Inferior parietal cortex (tissue), 1 donor: Measurements from ENCODE around the gene PSMD14.

ENCODE experiments used
- DNase-seq: peaks from one replicate; pipeline ENCODE4 v3.0.0-alpha.2; 2016; ENCODE audit errors: extremely low spot score

Gene PSMD14

DNA sequence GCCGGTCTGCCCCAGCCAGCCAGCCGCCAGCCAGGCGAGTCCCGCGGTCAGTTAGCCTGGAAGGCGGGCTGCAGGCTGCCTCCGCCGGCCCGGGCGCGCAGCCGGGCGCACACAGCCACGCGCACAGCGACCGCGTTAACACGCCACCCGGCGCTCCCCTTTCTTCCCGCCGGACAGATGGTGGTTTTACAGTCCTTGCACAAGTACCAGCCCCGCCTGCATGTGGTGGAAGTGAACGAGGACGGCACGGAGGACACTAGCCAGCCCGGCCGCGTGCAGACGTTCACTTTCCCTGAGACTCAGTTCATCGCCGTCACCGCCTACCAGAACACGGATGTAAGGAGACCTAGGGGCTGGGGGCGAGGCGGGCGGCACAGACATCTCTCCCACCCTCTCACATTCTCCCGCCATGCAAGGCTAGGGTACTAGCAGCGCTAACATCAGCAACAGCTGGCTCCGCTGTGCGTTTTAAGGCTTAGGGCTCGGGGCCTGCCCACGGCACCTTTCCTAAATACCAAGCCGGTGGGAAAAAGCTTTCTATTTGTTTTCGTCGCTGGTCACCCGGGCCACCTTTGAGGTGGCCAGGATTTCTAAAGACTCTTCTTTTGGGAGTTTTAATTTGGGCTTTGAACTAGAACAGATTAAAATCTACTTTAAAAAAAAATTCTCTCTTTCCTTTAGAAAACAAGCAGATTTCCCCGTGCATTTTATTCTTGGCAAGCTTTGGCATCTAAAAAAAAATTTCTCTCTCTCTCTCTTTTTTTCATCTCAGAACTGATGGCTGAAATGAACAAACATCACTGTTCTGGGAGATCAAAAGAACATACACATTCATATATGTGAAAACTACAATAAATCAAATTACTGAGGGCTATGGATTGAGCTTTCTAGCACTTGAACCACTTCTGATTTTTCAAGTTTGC, 110.8 kb downstream of the PSMD14 start:
- no peak for DNase-seq

DNA sequence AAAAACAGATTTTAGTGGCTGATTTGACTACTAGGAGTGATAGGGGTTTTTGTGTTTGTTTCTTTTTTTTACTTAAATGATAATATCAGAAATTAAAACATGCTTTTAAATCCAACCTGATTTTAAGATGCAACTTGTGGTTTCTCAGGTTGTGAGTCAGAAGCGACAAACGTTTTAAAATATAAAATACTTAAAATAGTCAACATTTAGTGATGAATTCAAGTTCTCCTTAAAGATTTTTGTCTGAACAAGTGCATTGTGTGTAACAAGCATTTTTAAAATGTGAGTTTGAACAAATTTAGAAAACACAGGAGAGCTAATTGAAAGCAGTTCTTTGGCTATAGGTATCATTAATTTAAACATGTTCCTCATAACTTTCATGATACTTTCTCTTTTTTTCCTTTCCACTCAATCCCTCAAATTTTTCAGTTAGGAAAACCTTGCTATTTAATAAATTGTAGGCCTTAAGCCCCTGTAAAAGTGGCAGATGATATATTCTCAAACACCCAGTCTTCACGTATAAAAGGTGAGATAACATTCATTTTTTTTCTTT, 111.5 kb downstream of the PSMD14 start:
- no peak for DNase-seq

DNA sequence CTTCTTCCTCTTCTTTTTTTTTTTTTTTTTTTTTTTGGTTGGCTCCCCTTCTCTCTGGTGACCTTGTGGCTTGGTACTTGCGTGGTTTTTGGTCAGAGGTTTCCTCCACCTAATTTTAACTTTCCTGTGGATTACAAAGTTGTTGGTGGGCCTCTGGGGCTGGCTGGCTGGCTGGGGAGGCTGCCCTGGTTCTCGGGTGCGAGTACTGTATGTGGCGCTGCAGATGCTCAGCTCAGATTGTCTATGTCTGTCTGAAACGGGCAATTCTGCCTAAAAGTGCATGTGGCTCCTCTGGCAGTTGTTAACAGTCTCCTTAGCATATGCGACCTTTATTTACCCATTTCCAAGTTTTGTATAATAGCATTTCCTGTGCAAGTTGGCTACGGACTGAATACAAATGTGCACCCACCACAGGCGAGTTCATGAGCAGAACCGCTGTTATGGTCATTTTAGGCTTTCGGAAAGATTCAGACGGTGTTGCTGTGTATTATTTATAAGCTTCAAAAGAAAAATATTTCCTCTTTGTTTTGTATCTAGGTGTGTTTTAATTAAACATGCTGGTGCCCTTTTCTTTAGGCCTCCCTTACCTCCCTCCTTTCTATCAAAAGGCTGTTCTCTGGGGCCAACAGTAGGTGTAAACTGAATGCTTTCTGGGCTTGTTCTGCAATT, 112.3 kb downstream of the PSMD14 start:
- DNase-seq = no peak

DNA sequence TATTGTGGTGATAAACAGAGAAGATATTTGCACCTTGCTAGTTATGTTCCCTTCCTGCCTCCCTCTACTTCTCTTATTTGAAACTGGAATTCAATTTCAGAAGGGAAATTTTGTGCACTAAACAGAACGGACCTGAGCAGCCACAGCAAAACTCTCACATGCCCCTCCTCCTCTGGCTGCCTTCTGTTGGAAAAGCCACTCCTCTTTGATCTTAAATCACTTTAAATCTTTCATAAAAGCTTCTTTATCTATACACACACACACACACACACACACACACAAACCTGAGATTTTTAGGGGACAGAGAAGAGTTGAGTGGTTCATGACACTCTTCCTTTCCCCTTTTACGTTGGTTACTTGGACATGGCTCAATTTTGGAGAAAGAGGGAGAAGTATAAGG, 113.5 kb downstream of the PSMD14 start:
- no peak for DNase-seq

DNA sequence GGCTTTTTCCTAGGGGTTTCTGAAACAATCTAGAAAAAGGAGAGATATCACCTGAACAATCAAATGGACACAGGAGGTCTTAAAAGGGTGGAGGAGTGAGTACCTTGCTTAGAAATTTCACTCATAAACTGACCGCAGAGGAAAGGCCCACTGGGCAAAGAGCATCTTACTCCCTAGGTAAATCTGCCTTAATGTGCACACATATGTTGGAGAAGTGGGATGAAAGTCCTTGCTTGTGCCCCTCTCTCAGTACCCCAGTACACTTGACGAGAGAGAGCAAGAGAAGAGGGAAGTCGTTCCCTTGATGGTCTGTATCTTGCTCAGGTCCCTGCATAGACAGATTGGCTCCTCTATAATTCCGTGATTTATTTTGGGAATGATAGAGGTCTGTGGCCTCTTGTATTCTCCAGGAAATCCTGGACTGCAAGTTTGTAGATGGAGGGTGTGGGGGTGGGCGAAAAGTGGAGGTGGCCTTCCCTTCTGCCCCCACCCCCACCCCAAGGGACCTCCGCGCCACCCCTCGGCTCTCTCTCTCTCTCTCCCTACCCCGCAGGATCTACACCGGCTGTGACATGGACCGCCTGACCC, 114.7 kb downstream of the PSMD14 start:
- no peak for DNase-seq

DNA sequence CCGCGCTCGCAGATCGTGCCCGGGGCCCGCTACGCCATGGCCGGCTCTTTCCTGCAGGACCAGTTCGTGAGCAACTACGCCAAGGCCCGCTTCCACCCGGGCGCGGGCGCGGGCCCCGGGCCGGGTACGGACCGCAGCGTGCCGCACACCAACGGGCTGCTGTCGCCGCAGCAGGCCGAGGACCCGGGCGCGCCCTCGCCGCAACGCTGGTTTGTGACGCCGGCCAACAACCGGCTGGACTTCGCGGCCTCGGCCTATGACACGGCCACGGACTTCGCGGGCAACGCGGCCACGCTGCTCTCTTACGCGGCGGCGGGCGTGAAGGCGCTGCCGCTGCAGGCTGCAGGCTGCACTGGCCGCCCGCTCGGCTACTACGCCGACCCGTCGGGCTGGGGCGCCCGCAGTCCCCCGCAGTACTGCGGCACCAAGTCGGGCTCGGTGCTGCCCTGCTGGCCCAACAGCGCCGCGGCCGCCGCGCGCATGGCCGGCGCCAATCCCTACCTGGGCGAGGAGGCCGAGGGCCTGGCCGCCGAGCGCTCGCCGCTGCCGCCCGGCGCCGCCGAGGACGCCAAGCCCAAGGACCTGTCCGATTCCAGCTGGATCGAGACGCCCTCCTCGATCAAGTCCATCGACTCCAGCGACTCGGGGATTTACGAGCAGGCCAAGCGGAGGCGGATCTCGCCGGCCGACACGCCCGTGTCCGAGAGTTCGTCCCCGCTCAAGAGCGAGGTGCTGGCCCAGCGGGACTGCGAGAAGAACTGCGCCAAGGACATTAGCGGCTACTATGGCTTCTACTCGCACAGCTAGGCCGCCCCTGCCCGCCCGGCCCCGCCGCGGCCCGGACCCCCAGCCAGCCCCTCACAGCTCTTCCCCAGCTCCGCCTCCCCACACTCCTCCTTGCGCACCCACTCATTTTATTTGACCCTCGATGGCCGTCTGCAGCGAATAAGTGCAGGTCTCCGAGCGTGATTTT, 115.5 kb downstream of the PSMD14 start:
- no peak for DNase-seq

DNA sequence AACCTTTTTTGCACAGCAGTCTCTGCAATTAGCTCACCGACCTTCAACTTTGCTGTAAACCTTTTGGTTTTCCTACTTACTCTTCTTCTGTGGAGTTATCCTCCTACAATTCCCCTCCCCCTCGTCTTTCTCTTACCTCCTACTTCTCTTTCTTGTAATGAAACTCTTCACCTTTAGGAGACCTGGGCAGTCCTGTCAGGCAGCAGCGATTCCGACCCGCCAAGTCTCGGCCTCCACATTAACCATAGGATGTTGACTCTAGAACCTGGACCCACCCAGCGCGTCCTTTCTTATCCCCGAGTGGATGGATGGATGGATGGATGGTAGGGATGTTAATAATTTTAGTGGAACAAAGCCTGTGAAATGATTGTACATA, 116.2 kb downstream of the PSMD14 start:
- DNase-seq = no peak

DNA sequence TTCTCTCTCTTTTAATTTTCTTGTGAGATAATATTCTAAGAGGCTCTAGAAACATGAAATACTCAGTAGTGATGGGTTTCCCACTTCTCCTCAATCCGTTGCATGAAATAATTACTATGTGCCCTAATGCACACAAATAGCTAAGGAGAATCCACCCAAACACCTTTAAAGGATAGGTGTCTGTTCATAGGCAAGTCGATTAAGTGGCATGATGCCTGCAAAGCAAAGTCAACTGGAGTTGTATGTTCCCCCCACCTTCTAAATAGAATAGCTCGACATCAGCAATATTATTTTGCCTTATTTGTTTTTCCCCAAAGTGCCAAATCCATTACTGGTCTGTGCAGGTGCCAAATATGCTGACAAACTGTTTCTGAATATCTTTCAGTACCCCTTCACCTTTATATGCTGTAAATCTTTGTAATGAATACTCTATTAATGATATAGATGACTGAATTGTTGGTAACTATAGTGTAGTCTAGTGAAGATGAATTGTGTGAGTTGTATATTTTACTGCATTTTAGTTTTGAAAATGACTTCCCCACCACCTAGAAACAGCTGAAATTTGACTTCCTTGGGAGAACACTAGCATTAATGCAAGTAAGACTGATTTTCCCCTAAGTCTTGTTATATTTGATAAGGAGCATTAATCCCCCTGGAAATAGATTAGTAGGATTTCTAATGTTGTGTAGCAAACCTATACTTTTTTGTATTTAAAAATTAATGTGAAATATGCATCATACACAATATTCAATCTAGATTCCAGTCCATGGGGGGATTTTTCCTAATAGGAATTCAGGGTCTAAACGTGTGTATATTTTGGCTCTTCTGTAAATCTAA, 116.9 kb downstream of the PSMD14 start:
- no peak for DNase-seq

DNA sequence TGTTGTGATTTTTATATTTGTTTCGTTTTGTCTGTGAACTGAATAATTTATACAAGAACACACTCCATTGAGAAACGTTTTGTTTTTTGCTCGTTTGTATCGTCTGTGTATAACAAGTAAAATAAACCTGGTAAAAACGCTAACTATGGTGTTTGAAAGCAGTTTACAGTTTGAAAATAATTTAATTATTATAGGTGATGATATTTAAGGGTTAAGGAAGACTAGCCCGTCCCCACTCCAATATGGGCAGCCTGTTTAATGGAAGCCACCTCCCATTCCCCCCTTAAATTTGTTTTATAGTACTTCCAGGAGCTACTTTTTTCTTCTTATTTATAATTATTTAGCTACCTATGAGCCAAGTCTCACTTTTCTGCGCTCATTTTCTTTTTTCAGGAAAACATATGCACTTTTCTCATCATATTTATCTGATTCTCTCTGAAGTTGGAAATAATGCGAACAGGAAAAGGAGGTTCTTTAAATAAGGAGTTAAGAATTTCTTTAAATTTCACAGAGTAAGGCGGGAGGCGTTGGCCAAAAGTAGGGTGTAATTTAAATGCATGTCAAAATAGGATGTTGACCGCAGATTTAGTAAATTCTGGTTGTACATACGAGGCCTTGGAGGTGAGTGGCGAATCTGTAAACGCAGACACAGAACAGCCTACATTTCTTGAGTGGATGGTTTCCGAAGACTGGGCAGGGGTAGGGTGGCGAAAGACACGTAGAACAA, 117.7 kb downstream of the PSMD14 start:
- no peak for DNase-seq

DNA sequence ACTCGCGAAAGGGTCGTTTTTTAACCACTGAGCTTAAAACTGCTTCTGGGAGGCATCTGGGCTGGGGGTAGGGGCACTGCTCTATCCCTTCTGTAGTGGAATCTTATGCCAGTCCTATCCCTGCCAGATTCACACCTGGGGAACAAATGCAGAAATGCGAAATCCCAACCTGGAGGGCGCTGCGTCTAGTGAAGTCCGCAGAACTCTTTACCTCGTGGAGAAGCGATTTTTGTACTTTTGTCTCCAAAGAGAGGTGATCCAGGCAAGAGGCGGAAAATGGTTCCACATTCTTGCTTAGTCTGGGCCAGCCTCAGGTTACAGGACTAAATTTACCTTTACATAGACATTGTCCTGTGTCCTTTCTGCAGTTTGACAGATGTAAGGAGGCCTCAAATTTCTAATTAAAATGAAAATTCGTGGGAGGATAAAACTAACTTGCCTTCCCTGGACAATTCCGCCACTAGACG, 118.3 kb downstream of the PSMD14 start:
- no peak for DNase-seq

DNA sequence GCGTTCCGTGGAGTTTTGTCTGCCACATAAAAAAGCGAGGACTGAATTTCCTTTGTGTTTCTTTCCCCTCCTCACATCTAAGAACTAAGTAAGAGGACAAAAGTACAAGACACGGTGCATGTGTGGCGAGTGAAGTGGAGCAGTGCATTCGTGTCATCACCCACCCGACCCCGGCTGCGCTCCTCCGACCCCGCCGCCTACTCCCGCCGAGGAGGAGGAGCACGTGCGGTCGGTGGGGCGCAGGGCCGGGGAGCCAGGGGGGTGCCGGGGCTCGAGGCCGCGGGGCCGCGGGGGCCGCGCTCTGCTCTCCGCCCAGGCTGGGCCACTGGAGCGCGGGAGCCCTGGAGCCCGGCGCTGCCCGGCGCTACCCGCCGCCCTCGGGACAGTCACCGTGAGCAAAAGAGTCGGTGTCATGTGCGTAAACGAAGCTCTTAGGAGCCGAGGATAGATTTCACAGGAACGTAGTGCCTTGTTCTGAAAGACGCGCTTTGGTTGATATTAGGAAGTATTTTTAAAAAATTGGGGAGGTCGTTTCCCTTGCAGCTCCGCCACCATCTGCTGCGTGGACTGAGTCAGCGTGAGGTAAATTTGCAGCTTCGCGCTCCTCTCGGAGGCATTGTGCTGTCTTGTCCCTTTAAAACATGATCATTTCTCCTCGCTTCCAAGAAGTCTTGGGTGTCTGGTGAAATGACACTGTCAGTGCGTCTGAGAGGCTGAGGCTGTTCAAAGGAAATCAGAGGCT, 118.9 kb downstream of the PSMD14 start:
- DNase-seq = no peak

DNA sequence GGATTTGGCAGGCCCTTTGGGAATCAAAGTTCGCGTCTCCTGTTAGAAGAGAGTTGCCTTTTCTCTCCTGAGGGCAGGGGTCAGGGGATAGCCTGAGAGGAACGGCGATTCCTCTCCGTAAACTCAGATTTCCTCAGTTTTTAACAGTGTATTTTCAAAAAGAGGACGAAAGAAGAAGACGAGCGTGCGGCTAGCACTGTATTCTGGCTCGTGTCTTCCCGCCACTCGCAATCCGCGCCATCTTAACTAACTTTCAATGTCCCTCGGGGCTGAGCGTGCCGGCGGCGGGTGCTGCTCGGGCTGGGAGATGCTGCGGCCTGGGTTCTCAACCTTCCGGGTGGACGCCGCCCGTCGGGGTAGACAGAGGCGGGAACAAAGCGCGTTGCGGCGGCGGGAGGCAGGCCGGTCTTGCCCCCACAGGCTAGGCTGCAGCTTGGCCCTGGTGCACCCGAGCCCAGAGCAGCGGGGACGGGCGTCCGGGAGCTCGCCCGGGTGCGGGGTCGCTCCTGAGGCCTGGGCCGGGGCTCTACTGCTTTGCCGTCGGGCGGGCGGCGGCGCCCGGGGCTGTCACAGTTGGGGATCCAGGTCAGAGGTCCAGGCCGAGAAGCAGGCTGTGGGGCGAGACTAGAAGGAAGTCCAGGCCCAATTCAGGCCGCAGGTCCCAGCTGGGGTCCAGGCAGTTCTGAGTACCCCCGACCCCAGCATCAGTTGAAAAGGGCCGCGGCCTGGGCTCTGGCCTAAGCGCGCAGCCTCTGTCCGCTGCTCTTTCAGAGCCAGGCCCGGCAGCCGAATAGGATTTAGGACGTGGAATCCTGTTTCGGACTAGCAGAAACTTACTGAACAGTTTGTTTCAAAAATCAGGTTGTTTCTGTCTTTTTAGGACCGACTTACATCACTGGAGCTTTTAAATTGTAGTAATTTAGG, 119.7 kb downstream of the PSMD14 start:
- no peak for DNase-seq

DNA sequence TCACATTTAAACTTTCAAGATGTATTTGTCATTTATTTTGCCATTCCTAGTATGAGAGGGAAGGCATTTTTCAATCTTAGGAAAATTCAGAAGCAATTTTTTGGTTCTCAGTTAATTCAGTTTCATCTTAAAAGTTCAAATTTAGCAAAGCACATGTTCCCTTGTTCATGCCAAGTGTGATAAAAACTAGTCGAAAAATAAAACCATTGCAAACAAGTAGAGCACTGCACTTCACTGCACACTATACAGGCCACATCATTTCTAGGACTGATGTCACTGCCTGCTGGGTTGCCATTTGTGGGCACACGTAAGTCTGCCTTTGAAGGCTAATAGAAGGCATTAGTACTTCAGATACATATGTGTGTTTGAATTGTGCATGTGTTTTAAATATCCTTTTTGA, 122.2 kb downstream of the PSMD14 start:
- DNase-seq = no peak

DNA sequence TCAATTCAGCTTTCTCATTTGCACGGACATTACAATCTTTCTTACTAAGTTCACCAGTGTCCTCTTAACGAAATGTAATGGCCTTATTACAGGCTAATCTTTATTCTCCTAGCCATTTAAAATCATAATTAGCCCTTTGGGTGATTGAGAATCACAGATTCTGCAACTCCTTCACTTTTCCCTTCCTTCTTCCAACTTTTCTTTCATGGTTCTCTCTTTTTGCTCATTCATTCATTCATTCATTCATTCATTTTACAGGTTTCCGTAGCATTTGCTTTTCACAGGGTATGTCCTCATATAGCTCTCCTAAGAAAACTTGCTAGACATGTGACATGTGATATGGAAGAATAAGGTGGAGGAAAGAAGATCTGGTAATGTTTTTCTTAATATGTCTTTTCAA, 123.9 kb downstream of the PSMD14 start:
- no peak for DNase-seq

DNA sequence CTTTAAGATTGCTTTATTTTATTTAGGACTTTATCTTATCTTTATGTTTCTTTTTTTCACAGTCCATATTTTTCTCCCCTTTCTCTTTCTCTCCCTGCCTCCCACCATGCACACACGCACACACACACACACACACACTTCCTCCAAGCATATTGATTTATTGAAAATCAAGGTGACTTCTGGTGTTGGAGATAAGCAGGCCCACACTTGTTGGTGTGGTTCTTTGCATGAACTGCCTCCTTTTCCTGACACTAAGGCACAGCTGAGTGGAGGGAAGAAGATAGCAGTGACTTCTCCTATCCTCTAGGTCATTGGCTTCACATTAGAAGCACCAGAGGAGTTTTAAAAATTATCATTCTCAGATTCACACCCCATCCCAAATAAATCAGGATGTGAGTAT, 125.9 kb downstream of the PSMD14 start:
- no peak for DNase-seq

DNA sequence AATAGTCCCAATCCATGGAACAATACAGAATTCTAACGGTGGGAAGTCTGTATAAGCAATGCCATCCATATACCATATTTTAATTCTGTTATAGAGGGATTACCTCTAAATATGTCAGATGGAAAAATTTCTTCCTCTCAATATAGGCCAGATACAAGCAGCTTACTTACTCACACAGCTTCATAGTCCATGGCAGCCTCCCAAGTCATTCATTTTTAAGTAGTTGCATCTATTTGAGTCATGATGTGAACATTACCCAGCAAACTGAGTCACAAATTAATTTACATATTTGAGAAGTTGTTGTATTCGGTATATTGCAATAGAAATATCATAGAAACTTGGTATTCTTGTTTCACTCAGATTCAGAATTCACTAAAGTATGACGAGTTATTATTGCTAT, 128.2 kb downstream of the PSMD14 start:
- no peak for DNase-seq

DNA sequence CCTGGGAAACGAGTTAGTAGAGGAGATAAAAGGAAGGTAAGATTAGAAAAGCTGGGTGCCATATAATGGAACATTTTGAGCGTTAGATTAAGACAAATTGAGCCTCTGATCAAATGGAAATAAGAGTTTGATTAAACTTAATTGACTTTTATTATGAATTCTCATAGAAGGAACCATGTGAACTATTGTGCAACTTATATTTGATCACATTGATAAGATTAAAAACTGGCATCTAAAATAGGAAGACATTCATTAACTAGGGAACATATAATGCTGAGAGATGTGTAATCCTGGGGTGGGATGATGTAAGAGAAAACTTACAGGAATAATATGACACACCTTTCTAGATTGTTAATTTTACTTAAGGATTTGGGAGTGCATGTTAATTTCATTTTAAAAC, 130.4 kb downstream of the PSMD14 start:
- DNase-seq = no peak

DNA sequence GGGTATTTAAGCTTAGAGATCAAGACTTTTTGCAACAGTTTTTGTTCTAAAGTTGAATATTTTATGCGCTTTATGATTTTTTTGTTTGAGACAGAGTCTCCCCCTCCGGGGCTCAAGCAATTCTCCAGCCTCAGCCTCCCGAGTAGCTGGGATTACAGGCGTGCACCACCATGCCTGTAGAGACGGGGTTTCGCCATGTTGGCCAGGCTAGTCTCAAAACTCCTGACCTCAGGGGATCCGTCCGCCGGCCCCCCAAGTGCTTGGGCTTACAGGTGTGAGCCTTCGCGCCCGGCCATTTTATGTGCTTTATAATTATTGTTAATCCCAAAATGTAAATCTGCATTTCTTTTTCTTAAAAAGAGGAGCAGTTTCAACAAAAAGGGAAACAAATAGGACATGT, 136.9 kb downstream of the PSMD14 start:
- no peak for DNase-seq
